Measurements from ENCODE around the gene P2RY1. TPM values are rescaled to one million over a fixed set of nuclear protein-coding genes. Genes with fewer than 3 reads are reported as not detected.
A peak's percentile ranks its signal among the peaks of the same experiment; 100 is the strongest.

P2RY1 gene
- total RNA-seq, 1 experiment from 2014 or later, result 1.7 TPM

DNA sequence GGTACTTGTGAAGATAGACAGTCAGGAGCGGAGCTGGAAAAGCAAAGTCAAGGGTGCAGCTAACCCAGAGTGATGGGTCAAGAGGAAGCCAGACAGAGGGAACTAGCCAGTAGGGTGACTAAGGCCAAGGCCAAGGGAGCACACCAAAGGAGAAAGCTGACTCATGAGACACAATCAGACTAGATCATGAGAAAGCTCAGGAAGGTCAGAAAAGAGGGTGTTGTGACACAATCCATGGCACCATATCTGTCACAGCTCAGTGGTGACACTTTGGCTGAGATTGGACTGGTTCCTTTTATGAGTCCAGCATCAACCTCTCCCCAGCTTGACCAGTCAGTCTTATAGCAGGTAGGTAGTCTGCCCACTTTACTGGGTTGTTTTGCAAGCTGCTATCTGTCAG, 22.2 kb downstream of the P2RY1 start:
- Histone ChIP-seq H3K79me2 (ENCODE audit: insufficient read depth, low read length) (no peaks in the 10 kb centered on the region), H3K4me3 (replicated peaks in 1 of 2; ENCODE audit: low read depth in 1 of 2, low read length in 2 of 2) (no peak overlapping the region), H4K20me1 (ENCODE audit: insufficient read depth) (no peaks in the 10 kb centered on the region), H3K9me3 (ENCODE audit: control insufficient read depth in 1 of 2, insufficient read depth in 1 of 2, low read depth in 1 of 2, low read length in 2 of 2) (no peaks in the 10 kb centered on the region), H3K9me2 (ENCODE audit: insufficient read depth) (peaks cover 4% of the 10 kb centered on the region; the same call in 1 of the 2 replicates), H3K36me3 (ENCODE audit: control insufficient read depth in 1 of 2, insufficient read depth in 2 of 2, low read length in 2 of 2) (no peaks in the 10 kb centered on the region), H3K4me1 (ENCODE audit: control insufficient read depth in 1 of 2, insufficient read depth in 2 of 2, low read length in 2 of 2) (no peaks in the 10 kb centered on the region), H3K4me2 (ENCODE audit: low read length) (no peak overlapping the region), H3K9ac (ENCODE audit: low read length) (no peak overlapping the region), H3K27ac (ENCODE audit: low read depth, low read length) (no peak overlapping the region), H3K27me3 (ENCODE audit: insufficient read depth, low read length) (no peaks in the 10 kb centered on the region), H2AFZ (ENCODE audit: low read depth, low read length, poor library complexity, severe bottlenecking) (no peak overlapping the region)
- ChIA-PET POLR2A (no interaction called here), CTCF (no interaction called here), RAD21 (ENCODE audit: low non-redundant PET in 1 of 2, low total read pairs in 2 of 2, uncharacterized antibody in 2 of 2, unreplicated experiment in 2 of 2) (no interaction called here)
- no TSS peak for BruUV-seq (replicated peaks)
- DNase-seq (ENCODE audit: low read depth, low spot score) (no peak), ATAC-seq (peak; percentile 36; the same call in 1 of the 2 replicates)
- no peak for TF ChIP-seq YY1 (IDR thresholded peaks at IDR 0.05; ENCODE audit: extremely low read depth, insufficient replicate concordance, low read depth, low read length)
- TF ChIP-seq EGR1 (IDR thresholded peaks at IDR 0.05; ENCODE audit: low read depth), result no peak
- no peak for TF ChIP-seq SIN3A (IDR thresholded peaks at IDR 0.05; ENCODE audit: low read depth)
- no peak for TF ChIP-seq FOSL1 (IDR thresholded peaks at IDR 0.05; ENCODE audit: low read depth)
- TF ChIP-seq SP1 (IDR thresholded peaks at IDR 0.05; ENCODE audit: low read depth), result no peak
- TF ChIP-seq RAD21 (IDR thresholded peaks at IDR 0.05; ENCODE audit: low read depth), result no peak
- intact Hi-C loops (cut with micrococcal nuclease), result no loop called here

DNA sequence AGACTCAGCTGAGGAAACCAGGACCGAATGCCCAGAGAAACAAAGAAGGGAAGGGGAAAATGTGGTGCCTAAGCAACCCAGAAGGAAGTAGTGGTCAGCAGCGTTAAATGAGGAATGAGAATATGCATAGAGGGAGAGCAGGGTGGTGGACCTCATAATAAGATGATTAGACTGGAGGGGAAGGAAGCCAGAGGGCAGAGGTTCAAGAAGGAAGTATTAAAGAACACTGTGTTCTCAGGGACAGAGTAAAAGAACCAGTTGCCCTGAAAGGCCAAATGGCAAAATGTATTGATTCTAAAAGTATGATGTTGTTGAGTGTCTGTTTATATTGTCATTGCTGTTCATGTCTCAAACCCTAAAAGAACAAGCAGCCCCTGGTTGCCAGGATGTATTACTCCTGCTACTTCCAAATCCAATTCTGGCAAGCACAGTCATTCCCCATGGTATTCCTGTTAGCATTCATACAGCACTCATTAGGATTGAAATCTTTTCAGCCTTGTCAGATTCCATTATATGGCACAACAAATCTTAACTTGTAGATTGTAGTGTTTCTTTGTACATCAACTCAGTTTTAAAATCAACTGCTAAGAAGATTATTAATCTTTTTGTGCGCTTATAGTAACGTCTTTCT, 23.4 kb downstream of the P2RY1 start:
- H3K4me2 ChIP-seq (ENCODE audit: low read length), result no peak overlapping the region
- POLR2A ChIA-PET, result no interaction called here

More for the DNA sequence above, 23.4 kb downstream of the P2RY1 start:
- H3K36me3 ChIP-seq (ENCODE audit: control insufficient read depth in 1 of 2, insufficient read depth in 2 of 2, low read length in 2 of 2), result no peaks in the 10 kb centered on the region
- H3K79me2 ChIP-seq (ENCODE audit: insufficient read depth, low read length), result no peaks in the 10 kb centered on the region
- RAD21 ChIA-PET (ENCODE audit: low non-redundant PET in 1 of 2, low total read pairs in 2 of 2, uncharacterized antibody in 2 of 2, unreplicated experiment in 2 of 2), result no interaction called here
- H3K9me2 ChIP-seq (ENCODE audit: insufficient read depth), result no peaks in the 10 kb centered on the region
- BruUV-seq (replicated peaks), result no TSS peak
- CTCF ChIA-PET, result no interaction called here
- no peak for TF ChIP-seq YY1 (IDR thresholded peaks at IDR 0.05; ENCODE audit: extremely low read depth, insufficient replicate concordance, low read depth, low read length)
- TF ChIP-seq EZH2phosphoT487 (IDR thresholded peaks at IDR 0.05; ENCODE audit: borderline replicate concordance), result no peak
- no peak for TF ChIP-seq SP1 (IDR thresholded peaks at IDR 0.05; ENCODE audit: low read depth)
- TF ChIP-seq, protein P1, sequence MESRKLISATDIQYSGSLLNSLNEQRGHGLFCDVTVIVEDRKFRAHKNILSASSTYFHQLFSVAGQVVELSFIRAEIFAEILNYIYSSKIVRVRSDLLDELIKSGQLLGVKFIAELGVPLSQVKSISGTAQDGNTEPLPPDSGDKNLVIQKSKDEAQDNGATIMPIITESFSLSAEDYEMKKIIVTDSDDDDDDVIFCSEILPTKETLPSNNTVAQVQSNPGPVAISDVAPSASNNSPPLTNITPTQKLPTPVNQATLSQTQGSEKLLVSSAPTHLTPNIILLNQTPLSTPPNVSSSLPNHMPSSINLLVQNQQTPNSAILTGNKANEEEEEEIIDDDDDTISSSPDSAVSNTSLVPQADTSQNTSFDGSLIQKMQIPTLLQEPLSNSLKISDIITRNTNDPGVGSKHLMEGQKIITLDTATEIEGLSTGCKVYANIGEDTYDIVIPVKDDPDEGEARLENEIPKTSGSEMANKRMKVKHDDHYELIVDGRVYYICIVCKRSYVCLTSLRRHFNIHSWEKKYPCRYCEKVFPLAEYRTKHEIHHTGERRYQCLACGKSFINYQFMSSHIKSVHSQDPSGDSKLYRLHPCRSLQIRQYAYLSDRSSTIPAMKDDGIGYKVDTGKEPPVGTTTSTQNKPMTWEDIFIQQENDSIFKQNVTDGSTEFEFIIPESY (IDR thresholded peaks at IDR 0.05; ENCODE audit: extremely low read depth, insufficient replicate concordance, low read length), result no peak
- no peak overlapping the region for H3K4me3 ChIP-seq (replicated peaks in 1 of 2; ENCODE audit: low read depth in 1 of 2, low read length in 2 of 2)
- H2AFZ ChIP-seq (ENCODE audit: low read depth, low read length, poor library complexity, severe bottlenecking), result no peak overlapping the region
- intact Hi-C loops (cut with micrococcal nuclease), result no loop called here
- H3K27me3 ChIP-seq (ENCODE audit: insufficient read depth, low read length), result no peaks in the 10 kb centered on the region
- no peaks in the 10 kb centered on the region for H3K4me1 ChIP-seq (ENCODE audit: control insufficient read depth in 1 of 2, insufficient read depth in 2 of 2, low read length in 2 of 2)
- no peaks in the 10 kb centered on the region for H4K20me1 ChIP-seq (ENCODE audit: insufficient read depth)
- no peak for ATAC-seq
- no peak overlapping the region for H3K27ac ChIP-seq (ENCODE audit: low read depth, low read length)
- DNase-seq (ENCODE audit: low read depth, low spot score), result no peak
- H3K9me3 ChIP-seq (ENCODE audit: control insufficient read depth in 1 of 2, insufficient read depth in 1 of 2, low read depth in 1 of 2, low read length in 2 of 2), result no peaks in the 10 kb centered on the region
- no peak overlapping the region for H3K9ac ChIP-seq (ENCODE audit: low read length)
